AG10803 (cell line): ENCODE measurements around the gene CXorf66.
"Not testable (repeated sequence)": the region's sequence is repeated elsewhere in the genome, so short reads cannot be mapped to it uniquely, and the experiment has no call there.

Experiments
- DNase-seq: peaks from one replicate; pipeline ENCODE4 v3.0.0; 2010; ENCODE audit warnings: low read depth
- H3K4me3 ChIP-seq: 2 replicates; pipeline ENCODE4 v1.5.1; 2011; ENCODE audit warnings: mild to moderate bottlenecking, low read length, control low read depth
- TF ChIP-seq, protein P1 (sequence below): conservative IDR thresholded peaks from 2 replicates; pipeline ENCODE4 v1.5.1; 2011; ENCODE audit warnings: mild to moderate bottlenecking, low read length, control low read depth, inconsistent platforms

The CXorf66 gene

DNA sequence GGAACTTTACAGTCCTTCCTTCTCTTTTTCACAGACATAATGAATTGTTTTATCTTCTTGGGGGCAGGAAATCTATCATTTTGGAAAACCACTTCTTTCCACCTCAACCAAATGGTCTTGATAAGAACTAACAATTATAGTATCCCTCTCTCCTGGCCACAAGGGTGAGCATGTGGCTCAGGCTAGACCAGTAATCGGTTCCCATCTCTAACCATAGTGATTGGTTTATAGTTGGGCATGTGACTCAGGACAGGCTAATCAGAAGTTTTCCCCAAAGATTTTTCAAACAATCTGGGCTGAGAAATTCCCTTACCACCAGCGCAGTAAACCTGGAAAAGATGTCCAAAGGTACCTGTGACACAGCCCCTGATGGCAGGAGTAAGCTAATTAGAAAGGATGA lies 4.0 kb upstream of the CXorf66 start:
- no peak for DNase-seq
- no peak overlapping the region for H3K4me3 ChIP-seq
- TF ChIP-seq, protein P1, sequence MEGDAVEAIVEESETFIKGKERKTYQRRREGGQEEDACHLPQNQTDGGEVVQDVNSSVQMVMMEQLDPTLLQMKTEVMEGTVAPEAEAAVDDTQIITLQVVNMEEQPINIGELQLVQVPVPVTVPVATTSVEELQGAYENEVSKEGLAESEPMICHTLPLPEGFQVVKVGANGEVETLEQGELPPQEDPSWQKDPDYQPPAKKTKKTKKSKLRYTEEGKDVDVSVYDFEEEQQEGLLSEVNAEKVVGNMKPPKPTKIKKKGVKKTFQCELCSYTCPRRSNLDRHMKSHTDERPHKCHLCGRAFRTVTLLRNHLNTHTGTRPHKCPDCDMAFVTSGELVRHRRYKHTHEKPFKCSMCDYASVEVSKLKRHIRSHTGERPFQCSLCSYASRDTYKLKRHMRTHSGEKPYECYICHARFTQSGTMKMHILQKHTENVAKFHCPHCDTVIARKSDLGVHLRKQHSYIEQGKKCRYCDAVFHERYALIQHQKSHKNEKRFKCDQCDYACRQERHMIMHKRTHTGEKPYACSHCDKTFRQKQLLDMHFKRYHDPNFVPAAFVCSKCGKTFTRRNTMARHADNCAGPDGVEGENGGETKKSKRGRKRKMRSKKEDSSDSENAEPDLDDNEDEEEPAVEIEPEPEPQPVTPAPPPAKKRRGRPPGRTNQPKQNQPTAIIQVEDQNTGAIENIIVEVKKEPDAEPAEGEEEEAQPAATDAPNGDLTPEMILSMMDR: no peak

- TF ChIP-seq, protein P1: no peak
Measured at GRCh38 chrX:139967750-139968149, 2.4 kb upstream of the CXorf66 start.

GRCh38 chrX:139967300-139967699 lies 2.0 kb upstream of the CXorf66 start:
- TF ChIP-seq, protein P1: peak; percentile 39
- DNase-seq: no peak
- H3K4me3 ChIP-seq: no peak overlapping the region

More at GRCh38 chrX:139967750-139968149, 2.4 kb upstream of the CXorf66 start:
- no peak overlapping the region for H3K4me3 ChIP-seq
- DNase-seq: no peak

DNA sequence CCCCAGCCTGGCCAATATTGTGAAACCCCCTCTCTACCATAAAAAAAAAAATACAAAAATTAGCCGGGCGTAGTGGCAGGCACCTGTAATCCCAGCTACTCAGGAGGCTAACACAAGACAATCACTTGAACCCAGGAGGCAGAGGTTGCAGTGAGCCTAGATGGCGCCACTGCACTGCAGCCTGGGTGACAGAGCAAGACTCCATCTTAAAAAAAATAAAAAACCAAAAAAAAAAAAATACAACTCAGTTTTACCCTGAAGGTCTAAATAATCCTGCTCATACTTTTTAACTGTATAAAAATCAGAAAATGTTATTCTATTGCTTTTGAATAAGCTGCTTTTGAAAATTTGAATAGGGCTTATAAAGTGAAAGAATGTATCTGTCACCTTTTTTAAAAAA lies 838 bp upstream of the CXorf66 start:
- TF ChIP-seq, protein P1: peak; percentile 21; the same call in 1 of the 2 replicates
- not testable (repeated sequence) for H3K4me3 ChIP-seq, DNase-seq

- DNase-seq, H3K4me3 ChIP-seq: not testable (repeated sequence)
Measured at GRCh38 chrX:139961091-139961490, 4.2 kb downstream of the CXorf66 start.

DNA sequence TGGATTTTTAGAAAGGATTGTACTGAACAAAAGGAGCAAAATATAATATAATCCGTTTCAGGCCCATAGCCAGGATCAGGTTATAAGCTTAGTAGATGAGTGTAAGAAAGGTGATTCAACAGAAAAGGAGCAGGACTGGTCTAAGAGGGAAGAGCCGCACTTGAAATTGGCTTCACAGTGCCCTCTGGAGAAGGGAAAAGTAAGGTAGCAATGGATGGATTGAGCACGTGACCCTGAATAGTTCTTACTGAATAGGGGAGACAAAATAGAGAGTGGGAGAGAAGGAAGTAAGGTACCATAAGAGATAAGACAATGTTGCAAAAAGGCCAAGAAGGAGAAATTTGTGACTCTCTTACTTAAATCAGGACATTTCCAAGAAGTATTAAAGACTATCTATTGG lies 15.6 kb downstream of the CXorf66 start:
- H3K4me3 ChIP-seq: no peak overlapping the region
- no peak for DNase-seq
- TF ChIP-seq, protein P1: no peak

GRCh38 chrX:139945075-139945474 lies 20.2 kb downstream of the CXorf66 start:
- H3K4me3 ChIP-seq: no peak overlapping the region
- DNase-seq: no peak
- TF ChIP-seq, protein P1: no peak

DNA sequence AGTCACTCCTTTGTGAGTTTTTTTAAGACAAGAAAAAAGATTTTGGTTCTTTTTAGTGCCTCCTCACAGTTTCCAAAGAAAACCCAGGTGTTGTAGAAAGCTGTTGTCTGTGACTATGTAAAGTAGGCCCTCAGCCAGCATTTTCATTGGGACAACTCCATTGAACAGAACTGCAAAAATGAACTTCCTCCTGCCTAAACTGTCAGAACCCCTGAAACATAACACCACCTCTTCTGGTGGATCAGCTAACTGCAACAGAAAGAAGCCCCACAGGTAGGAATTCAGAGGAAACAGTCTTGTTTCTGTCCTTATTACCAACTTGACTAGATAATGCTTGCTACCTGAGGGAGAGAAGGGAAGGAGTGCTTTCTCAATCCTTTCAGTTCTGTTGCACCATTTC lies 29.1 kb downstream of the CXorf66 start:
- no peak for DNase-seq
- TF ChIP-seq, protein P1: no peak
- no peak overlapping the region for H3K4me3 ChIP-seq
